ENCODE data around the gene ARMH4.

ARMH4 gene

DNA sequence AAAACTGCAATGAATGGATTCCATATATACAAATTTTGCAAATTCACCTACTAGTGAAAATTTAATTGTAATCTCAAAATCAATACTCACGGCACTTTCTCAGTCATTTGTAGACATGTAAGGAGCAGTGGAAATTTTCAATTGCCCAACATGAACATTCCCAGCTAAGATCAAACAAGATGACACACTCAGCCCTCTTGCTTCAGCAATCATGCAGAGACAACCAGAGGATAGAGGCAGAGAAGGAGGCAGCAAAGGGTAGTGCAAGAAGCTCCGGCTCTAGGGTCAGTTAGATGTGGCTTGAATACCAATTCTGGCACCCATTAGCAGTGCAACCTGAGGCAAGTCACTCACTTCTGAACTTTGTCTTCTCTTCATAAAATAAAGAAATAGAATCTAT is 194.6 kb downstream of the ARMH4 start:
- DNase-seq = no peak
